GM18873 (cell line): Measurements from ENCODE around the gene KLHL26.
"Not testable (repeated sequence)": the region's sequence is repeated elsewhere in the genome, so short reads cannot be mapped to it uniquely, and the experiment has no call there.

Source experiments
- ATAC-seq: cut with Tn5 transposase; IDR thresholded peaks from one replicate; pipeline ENCODE4 v1.9.1; 2021; ENCODE audit warnings: mild to moderate bottlenecking, moderate library complexity, moderate number of reproducible peaks; ENCODE audit not compliant: unreplicated experiment, low FRiP score

The KLHL26 gene

DNA sequence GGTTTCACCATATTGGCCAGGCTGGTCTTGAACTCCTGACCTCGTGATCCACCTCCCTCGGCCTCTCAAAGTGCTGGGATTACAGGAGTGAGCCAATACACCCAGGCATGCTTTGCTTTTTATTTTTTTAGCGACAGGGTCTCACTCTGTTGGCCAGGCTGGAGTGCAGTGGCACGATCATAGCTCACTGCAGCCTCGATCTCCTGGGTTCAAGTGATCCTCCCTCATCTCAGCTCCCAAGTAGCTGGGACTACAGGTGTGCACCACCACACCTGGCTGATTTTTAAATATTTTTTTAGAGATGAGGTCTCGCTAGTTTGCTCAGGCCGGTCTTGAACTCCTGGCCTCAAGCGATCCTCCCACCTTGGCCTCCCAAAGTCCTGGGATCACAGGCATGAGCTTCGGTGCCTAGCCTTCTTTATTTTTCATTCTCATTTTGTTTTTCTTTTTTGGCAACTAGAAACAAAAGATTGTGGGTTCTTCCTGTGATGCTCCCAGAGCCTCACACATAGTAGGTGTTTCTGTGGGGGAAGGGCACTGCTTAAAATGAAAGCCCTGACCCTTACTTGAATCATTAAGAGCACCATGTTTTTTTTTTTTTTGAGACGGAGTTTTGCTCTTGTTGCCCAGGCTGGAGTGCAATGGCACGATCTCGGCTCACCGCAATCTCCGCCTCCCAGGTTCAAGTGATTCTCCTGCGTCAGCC lies 36.0 kb upstream of the KLHL26 start:
- ATAC-seq = not testable (repeated sequence)

DNA sequence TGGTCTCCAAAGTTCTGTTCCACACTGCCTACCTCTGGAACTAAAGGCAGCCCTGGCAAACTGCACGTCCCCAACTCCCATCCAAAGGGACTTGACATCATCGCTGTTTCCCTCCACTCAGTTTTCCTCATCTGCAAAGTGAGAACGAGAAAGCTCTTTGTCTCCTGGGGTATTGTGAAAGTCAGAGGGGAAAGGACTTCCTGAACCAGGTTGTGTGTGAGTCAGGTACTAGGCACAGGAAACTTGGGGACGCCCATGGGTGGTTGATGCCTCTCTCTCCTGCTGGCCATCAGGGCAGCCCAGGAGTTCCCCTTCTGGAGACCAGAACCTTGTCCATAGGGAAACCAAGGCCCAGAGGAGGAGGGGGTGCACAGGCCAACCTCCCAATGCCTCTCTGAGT lies 35.0 kb upstream of the KLHL26 start:
- no peak for ATAC-seq

DNA sequence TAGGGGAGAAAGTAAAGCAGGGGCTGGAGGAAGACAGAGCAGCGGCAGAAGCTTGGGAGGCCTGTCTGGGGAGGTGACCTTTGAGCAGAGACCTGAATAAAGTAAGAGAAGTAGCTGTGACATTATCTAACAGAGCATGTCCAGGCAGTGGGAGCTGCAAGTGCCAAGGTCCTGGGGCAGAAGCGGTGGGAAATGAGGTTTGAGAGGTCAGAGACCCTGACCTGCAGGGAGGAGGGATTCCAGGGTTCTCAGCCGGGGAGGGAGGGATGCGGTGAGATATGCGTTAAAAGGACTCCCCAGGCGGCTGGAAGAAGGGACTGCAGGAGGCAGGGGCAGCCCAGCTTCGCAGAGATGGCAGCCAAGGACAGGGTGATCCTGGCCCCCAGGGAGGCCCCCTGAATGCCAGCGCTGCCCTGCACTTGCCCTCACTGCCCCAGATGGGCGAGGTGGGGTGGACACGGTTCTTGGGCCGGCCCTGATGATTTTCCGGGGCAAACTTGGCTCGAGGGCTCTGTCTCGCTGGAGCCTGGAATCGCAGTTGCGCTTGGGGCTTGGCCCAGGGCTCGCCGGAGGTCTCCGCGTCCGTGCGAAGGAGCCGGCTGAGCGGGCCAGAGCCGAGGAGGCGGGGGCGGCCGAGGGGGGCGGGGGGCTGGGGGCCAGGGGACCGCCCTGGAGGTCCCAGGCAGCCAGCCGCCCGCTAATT lies 33.4 kb upstream of the KLHL26 start:
- ATAC-seq = no peak

DNA sequence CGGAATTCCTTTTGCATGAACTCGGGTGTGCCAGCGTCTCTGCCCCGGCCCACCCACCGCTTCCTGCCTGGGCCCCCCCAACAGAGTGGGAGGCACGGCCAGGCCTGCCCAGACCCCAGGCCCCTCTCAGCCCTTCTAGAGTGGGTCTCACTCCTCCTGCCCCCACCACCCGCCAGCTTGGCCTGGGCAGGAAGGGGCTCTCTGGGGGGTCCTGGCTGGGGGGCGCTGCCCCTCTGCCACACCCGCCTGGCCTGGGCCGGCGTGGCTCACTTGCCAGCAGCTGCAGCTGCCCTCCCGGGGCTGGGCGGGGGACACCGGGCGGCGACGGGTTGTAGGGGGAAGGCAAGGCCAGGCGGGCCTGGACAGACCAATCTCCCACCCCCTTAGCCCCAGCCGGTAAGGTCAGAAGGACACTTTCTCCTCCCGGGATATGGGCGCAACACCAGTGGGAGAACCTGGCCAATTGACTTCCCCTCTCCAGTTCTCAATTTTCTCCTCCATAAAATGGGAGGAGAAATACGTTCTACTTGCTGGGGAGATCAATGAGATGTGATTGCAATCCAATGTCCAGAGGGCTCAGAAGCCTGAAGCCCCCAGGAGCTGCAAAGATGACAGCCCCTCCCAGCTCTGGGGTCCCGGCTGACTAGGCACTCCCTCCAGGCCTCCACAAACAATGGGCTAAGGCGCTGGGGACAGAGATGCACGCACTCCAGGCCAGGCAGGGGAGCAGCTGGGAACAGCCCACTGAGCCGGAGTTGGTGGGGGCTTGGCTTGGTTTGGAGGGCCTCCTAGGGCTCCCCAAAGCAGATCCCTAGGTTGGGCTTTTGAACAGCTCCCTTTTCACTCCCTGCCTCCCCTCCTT lies 32.6 kb upstream of the KLHL26 start:
- no peak for ATAC-seq

DNA sequence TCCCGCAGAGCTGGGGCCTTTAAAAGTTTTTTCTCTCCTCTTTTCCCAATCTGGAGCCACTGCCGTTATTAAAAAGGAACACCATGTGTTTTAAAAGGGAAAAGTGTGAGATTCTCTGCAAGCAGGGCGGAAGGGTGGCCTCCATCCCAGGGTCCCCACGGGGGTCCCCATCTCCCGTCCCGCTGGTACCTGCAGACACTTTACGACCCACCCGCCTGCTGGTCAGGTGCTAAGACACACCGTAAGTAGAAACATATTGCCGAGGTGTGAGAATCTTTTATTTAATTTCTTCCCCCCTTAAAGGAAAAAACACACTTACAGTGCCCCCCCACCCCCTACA lies 32.0 kb upstream of the KLHL26 start:
- no peak for ATAC-seq

DNA sequence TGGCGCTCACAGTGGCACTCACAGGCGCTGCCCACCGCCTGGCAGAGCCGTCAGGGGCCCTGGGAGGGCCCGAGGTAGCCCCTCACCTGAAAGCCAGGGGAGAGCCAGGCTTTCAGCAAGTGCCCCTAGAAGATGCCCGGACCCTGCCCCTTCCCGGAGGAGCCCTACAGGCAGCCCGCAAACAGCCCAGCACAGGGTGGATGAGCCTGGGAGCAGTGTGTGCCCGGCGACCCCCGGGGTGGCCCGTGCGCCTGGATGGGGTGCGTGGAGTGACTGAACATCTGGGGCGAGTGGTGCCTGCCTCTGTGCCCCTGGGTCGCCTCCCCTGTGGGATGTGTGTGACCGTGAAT lies 31.7 kb upstream of the KLHL26 start:
- no peak for ATAC-seq

DNA sequence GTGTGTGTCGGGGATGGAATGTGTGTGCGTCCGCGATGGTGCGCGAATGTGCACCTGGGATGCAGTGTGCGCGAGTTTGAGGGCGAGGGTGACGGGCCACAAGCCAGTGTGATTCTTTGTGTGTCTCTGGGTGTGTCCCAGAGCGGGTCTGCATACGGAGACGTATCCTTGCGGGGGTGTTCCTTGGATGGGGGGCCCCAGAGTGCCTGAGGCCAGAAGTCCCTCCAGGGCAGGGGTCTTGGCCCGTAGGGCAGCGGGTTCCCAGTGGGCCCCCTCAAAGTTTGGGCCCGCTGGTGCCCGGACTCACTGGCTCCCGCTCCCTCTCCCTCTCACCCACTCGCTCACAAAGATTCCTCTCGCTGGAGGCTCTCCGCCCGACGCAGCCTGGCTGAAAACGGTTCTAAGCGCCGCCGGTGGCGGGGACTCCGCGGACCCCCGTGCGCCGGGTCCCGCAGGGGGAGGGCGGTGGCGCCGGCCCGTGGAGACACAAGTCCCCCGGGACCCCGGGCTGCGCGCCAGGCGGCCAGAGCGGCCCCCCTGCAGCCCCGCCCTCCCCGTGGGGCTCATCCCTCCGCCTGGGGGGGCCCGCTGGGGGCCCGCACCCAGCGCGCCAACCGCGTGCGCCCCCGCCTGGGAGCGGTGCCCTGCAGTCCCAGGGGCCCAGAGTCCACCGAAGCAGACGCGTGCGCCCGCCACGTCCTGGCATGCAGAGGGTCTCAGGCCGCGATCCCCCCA lies 31.1 kb upstream of the KLHL26 start:
- ATAC-seq = no peak

DNA sequence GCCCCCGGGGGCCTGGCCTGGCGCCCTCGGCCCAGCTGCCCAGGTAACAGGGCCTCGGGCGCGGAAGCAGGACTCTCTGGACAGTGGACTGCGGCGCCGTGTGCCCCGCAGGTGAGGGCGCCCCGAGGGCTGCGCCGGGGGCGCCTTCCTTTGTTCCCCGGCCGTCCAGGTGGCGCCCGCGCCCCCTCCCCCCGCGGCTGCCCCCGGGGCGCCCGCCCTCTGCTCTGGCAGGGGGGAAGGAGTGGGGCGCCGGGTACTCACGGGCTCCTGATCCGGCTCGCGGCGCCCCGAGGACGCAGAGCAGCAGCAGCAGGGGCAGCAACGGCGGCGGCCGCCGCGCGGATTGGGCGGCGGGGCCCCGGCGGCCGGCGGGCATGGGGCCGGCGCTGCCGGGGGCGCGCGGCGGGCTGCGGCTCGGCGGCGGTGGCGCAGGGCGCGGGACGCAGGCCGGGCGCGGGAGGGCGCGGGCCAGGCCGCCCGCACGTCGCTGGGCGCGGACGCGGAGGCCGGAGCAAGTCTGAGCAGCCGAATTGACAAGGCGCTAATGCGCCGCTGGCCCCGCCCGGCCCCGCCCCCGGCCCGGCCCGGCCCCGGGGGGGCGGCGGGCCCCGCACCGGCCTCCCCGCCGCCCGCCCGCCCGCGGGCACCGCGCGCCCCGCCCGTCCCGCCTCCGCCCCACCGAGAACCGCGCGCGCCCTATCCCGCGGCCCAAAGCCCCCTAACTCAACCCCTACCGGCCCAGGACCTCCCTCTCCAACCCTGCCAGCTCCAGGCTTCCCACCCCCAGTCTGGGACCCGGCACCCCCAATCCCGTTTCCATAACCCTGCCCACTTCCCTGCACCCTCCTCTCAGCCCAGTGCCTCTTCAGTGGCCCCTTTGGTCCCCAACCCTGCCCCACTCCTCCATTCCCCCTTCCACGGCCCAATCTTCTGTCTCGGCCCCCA lies 30.3 kb upstream of the KLHL26 start, which contains the start of gene CRLF1:
Gene CRLF1 (minus strand): TSS at position 519 of the 945 bp plus-strand sequence. CDS start 143 bp downstream, at position 376.
- no peak for ATAC-seq

DNA sequence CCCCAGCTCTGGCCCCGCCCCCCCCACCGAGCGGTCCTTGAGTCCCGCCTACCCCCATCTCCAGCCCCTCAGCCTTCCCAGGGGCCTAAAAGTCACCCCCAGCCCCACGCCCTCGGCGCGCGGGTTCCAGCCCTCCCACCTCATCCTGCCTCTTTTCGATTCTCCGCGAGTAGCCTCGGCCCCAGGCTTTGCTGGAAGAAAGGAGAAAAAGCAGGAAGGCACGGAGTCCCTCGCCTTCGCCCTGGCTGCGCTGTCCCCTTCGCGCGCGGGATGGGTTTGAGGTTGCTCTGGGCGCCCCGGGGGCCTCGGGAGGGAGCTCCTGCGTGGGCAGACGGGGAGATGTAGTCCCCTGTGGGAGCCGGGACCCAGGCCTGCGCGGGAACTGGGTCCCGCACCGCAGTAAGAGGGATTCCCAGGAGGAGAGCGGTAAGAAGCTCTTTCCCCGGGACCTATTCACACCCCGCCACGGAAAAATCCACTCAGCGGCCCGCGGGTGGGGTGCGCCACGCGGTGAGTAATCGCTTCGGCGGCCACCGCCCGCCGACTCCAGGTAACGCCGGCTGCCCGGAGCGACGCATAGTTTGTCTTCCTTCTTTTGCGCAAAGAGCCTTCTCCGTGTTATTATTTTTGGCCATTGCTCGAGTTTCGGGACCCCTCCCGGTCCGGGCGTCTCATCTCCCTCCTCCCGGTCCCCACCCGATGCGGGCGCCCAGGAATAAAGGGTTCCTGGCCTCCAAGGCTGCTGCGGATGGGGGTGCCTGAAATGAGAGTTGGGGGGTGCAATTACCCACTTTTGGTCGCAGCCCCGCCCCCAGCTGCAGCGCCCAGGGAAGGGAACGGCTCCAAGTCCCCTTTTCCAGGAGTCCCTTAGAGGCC lies 29.4 kb upstream of the KLHL26 start:
- no peak for ATAC-seq

DNA sequence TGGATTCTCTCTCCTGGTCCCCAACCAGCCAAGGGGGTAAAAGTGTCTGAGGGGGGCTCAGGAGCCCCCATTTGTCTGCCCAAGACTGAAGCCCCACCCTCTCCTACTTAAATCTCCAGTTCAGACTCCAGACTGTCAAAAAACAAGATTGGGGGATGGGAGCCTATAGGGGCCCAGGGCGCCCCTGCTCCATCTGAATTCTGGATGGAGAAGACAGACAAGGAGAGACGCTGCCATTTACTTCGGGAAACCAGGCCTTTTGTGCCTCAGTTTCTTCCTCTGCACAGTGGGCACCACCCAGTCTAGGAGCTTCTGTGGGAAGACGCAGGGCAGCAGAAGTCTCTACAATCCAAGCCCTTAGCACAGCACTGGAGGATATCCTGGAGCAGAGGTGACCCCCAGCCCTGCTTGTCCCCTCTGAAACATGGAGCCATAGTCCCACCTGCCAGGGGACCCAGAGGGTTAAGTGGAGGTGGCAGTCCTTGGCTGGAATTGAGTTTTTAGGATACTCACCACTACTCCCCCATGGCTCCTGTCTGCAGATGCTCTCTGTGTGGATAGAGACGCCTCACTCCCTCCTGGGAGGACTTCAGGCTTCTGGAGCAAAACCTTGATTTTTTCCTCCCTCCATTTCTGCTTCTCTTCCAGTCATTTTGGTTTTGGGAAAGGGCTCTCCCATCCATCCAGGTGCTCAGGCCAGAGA lies 28.6 kb upstream of the KLHL26 start:
- no peak for ATAC-seq

DNA sequence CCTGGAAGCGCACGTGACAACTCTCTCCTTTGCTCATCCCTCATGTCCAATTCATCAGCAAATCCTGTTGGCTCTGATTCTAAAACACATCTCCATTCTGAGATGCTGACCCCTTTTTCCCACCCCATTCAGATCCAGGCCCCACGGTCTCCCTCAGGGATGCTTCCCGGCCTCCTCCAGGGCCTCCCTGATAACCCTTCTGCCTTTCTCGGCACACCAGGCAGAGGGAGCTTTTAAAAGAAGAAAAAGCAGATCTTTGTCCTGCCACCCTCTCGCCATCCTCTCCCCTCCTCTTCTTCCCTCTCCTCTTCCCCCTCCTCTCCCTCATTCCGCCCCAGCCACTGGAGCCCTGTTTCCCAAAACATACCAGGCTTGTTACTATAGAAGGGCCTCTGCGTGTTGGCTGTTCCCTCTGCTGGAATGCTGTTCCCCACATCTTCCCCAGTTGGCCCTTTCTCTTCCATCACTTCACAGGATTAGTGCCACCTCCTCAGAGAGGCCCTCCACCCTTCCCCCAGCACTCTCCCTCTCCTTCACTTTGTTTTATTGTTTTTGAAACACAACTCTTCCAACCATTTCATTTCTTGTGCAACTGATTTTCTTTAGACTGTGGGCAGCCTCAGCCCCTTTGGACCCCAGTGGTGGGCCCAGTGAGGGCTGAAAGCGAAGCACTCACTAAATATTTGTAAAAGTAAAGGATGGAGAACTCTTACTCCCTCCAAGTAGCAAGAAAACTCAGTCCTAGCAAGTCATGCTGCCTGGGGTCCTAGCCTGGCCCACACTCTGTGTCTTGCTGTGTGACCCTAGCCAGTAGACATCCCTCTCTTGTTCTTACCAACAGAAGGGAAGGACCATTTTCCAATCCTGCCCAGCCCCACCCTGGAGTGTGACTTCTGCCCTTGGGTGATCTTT lies 27.8 kb upstream of the KLHL26 start:
- no peak for ATAC-seq

DNA sequence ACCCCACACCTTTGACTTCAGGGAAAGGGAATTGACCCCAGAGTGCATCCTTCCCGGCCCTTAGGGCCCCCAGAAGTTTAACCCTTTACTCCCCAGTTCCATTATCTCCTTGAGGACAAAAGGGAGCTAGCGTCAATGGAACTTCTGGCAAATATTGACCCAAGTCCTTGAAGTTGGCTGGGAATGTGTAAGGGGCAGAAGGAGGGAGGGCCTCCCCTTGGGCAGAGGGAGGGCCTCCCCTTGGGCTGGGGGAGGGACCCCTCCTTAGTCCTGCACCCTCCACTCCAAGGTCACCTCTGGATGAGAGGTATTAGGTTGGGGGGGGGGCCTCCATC lies 27.1 kb upstream of the KLHL26 start:
- ATAC-seq = no peak

DNA sequence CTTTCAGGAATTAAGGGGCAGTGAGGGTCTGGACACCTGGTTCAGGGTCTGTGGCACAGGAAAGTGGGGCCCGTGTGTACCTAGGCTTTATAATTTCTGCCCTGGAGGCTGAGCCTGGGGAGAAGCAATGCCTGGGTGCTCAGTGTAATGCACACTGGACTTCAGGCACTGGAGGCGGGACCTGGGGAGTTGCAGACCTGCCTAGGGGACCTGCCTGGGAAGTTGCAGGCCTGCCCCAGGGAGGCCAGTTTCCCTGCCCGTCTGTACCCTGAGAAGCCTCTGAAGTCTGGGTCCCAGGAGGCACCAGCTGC lies 26.6 kb upstream of the KLHL26 start:
- no peak for ATAC-seq

DNA sequence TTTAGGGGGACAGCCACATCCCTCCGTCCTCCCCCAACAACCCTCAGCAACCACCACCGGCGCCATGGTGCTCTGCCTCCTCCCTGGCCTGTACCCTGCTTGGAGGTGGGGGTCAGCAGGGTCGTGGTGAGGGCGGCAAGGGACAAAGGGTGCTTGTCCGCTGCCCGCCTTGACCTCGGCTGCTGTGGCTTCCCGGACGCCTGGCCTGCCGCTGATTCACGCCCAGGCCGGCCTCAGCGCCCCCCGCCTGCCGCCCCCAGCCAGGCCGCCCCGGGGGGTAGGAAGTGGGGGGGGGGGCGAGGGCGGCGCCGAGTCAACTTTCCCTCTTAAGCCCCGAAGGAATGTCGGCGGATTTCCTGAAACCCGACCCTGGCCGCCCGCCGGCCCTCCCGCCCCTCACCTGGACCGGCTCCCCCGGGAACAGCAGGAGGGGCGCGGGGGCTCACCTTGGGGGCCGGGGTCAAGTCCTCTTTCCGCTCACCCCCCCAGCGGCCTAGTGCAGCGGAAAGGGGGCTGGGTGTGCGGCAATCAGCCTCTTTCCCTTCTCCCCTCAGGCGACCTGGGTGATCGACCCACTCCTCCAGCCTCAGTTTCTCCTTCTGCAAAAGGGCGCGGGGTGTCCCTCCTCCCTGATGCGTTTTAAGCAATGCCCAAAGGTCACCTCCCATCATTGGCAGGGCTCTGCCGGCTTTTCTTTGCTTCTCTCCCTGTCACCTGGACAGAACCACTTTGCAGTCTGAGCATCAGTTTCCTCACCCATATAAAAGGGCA lies 26.1 kb upstream of the KLHL26 start:
- no peak for ATAC-seq

DNA sequence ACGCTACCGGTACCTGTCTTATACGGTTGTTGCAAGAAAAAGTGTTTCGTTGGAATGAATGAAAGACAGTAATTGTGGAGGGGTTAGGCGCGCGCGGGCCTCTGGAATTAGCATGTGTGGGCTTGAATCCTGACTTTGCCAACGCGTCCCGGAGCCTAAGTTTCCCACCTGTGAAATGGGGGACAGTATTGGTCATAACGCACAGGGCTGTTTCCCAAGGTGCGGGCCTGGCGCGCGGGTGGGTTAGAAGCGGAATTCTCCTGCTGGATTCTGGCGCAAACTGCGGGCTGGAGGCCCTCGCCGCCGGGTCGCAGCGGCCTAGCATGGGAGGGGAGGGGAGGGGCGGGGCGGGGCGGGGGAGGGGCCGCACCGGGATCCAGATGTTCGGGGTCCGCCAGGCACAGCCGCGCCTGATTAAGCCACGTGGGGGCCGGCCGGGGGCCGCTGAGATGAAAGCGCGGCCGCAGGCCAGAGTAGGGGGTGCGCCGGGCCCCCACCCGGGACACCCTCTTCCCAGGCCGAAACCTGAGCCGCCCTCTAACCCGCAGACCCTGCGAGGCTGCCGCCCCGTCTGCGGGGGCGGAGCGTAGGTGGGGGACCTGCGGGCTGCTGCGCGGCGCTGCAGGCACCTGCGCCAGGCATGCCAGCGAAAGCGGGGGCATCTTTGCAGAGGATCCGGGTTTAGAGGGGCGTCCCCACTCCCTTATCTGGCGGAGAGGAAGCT lies 25.3 kb upstream of the KLHL26 start:
- no peak for ATAC-seq
